Neural progenitor cell (in vitro differentiated cells): ENCODE data around the gene LXN.

Experiments used
- EZH2 ChIP-seq: fragments of 200-600 bp; sonication (generic); IDR thresholded peaks from 2 replicates; pipeline ENCODE4 v1.6.1; 2017; ENCODE audit warnings: antibody characterized with exemption, mild to moderate bottlenecking, moderate library complexity
- EZH2phosphoT487 ChIP-seq: fragments of 200-600 bp; sonication (generic); IDR thresholded peaks from 2 replicates; pipeline ENCODE4 v1.6.1; 2017; ENCODE audit warnings: antibody characterized with exemption
- TF ChIP-seq, protein P1 (sequence below): fragments of 200-600 bp; sonication (generic); IDR thresholded peaks from 2 replicates; pipeline ENCODE4 v1.5.1; 2017; ENCODE audit warnings: antibody characterized with exemption, mild to moderate bottlenecking

DNA sequence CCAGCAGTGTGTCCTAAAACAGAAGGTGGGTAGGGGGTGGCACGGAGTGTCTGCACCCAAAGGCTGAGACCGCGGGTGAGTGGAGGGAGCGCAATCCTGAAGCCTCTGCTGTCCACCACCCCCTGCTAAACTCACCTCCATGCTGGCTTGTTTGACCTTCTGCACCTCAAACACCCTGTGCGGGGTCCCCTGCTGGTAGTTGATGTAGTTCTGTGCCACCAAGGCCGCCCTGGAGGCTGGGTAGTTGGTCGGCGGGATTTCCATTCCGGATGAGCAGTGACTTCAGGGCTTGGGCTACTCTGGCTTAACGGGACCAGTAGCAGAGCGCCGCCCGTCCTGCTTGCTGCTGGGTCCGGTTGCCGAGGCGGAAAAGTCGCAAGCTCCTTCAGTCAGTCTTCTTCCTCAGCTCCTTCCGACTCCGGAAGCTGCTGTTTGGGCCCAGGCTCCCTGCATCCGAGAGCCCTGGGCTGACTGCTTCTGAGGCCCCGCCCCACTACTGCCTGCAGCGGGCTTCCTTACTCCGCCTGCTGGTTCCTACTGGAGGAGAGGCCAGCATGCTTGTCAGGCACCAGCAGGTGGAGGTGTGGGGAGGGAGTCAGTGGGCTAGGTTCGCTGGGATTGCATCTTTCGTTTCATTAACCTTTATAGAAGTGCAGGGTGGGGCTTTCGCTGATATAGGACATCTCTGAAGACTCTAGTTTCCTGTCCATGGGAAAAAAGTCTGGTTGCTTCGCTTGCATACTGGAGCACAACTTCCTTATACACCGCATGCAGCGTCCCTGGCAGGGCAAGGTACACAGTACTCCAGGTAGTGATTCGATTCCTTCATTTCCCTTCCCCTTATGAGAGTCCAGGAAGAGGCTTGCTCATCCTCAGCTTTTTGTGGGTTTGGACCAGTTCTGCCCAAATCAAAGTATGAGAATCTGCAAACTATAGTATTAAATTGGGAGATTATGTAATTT, at the start of gene LXN:
- TF ChIP-seq, protein P1, sequence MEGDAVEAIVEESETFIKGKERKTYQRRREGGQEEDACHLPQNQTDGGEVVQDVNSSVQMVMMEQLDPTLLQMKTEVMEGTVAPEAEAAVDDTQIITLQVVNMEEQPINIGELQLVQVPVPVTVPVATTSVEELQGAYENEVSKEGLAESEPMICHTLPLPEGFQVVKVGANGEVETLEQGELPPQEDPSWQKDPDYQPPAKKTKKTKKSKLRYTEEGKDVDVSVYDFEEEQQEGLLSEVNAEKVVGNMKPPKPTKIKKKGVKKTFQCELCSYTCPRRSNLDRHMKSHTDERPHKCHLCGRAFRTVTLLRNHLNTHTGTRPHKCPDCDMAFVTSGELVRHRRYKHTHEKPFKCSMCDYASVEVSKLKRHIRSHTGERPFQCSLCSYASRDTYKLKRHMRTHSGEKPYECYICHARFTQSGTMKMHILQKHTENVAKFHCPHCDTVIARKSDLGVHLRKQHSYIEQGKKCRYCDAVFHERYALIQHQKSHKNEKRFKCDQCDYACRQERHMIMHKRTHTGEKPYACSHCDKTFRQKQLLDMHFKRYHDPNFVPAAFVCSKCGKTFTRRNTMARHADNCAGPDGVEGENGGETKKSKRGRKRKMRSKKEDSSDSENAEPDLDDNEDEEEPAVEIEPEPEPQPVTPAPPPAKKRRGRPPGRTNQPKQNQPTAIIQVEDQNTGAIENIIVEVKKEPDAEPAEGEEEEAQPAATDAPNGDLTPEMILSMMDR = peak; percentile 73
- no peak for TF ChIP-seq EZH2
- TF ChIP-seq EZH2phosphoT487 = no peak
